HL-60 (cell line): Measurements from ENCODE around the gene NCOR2.

Experiments used
- DNase-seq, 2 experiments: peaks; one replicate each; pipeline ENCODE4 v3.0.0-alpha.2; 2010 to 2020; ENCODE audit warnings: low read depth in 1 of 2, low spot score in 1 of 2
- H3K27ac ChIP-seq: fragments of 250-450 bp; sonication (Bioruptor Pico); replicated peaks from 2 replicates; pipeline ENCODE4 v1.5.1; 2020; ENCODE audit warnings: mild to moderate bottlenecking, moderate library complexity
- H3K27me3 ChIP-seq: fragments of 250-450 bp; sonication (Bioruptor Pico); 2 replicates; pipeline ENCODE4 v1.5.1; 2021; ENCODE audit warnings: mild to moderate bottlenecking, moderate library complexity; ENCODE audit not compliant: insufficient read depth, poor library complexity, severe bottlenecking
- H3K4me3 ChIP-seq: replicated peaks from 2 replicates; pipeline ENCODE4 v1.5.1; 2011; ENCODE audit warnings: mild to moderate bottlenecking, control low read depth, low read length; ENCODE audit not compliant: insufficient read depth
- GABPA ChIP-seq: IDR thresholded peaks from 2 replicates; pipeline ENCODE4 v1.6.1; 2012; ENCODE audit warnings: low read depth
- POLR2AphosphoS5 ChIP-seq: IDR thresholded peaks from 2 replicates; pipeline ENCODE4 v1.6.1; 2012; ENCODE audit warnings: low read depth
- SPI1 ChIP-seq: IDR thresholded peaks from 2 replicates; pipeline ENCODE4 v1.6.1; 2012; ENCODE audit warnings: low read depth, mild to moderate bottlenecking, borderline replicate concordance
- TF ChIP-seq, protein P1 (sequence below): IDR thresholded peaks from 2 replicates; pipeline ENCODE4 v1.6.1; 2012; ENCODE audit warnings: low read depth; ENCODE audit not compliant: insufficient replicate concordance
- TF ChIP-seq, protein P2 (sequence below): IDR thresholded peaks from one replicate; pipeline ENCODE4 v1.5.1; 2011; ENCODE audit warnings: low read length, control low read depth, inconsistent platforms; ENCODE audit not compliant: insufficient read depth

The NCOR2 gene

DNA sequence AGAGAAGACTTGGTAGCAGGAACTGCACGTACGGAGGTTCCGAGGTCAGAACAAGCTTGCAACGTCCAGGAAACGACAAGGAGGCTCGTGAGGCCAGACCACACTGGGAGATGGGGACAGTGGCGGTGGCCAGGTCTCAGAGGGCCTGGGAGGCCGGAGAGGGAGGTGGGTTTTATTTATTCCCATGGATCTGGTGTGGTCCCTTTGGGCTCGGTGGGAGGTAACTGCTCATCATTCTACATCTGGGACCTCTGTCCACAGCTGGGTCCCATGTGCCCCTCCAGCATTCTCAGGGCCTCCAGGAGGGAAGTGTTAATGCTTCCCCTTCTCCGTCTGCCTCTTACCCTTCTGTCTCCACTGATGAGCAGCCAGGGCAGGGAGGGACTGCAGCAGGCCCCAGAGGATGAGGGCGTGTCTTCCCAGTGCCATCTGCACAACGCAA is 35.7 kb upstream of the NCOR2 start:
- no peak for DNase-seq
- TF ChIP-seq, protein P1, sequence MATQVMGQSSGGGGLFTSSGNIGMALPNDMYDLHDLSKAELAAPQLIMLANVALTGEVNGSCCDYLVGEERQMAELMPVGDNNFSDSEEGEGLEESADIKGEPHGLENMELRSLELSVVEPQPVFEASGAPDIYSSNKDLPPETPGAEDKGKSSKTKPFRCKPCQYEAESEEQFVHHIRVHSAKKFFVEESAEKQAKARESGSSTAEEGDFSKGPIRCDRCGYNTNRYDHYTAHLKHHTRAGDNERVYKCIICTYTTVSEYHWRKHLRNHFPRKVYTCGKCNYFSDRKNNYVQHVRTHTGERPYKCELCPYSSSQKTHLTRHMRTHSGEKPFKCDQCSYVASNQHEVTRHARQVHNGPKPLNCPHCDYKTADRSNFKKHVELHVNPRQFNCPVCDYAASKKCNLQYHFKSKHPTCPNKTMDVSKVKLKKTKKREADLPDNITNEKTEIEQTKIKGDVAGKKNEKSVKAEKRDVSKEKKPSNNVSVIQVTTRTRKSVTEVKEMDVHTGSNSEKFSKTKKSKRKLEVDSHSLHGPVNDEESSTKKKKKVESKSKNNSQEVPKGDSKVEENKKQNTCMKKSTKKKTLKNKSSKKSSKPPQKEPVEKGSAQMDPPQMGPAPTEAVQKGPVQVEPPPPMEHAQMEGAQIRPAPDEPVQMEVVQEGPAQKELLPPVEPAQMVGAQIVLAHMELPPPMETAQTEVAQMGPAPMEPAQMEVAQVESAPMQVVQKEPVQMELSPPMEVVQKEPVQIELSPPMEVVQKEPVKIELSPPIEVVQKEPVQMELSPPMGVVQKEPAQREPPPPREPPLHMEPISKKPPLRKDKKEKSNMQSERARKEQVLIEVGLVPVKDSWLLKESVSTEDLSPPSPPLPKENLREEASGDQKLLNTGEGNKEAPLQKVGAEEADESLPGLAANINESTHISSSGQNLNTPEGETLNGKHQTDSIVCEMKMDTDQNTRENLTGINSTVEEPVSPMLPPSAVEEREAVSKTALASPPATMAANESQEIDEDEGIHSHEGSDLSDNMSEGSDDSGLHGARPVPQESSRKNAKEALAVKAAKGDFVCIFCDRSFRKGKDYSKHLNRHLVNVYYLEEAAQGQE = no peak
- TF ChIP-seq GABPA (no peak), SPI1 (no peak), POLR2AphosphoS5 (no peak)
- TF ChIP-seq, protein P2, sequence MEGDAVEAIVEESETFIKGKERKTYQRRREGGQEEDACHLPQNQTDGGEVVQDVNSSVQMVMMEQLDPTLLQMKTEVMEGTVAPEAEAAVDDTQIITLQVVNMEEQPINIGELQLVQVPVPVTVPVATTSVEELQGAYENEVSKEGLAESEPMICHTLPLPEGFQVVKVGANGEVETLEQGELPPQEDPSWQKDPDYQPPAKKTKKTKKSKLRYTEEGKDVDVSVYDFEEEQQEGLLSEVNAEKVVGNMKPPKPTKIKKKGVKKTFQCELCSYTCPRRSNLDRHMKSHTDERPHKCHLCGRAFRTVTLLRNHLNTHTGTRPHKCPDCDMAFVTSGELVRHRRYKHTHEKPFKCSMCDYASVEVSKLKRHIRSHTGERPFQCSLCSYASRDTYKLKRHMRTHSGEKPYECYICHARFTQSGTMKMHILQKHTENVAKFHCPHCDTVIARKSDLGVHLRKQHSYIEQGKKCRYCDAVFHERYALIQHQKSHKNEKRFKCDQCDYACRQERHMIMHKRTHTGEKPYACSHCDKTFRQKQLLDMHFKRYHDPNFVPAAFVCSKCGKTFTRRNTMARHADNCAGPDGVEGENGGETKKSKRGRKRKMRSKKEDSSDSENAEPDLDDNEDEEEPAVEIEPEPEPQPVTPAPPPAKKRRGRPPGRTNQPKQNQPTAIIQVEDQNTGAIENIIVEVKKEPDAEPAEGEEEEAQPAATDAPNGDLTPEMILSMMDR = no peak
- no peak overlapping the region for H3K27ac ChIP-seq
- no peaks in the 10 kb centered on the region for H3K27me3 ChIP-seq
- H3K4me3 ChIP-seq = no peak overlapping the region

DNA sequence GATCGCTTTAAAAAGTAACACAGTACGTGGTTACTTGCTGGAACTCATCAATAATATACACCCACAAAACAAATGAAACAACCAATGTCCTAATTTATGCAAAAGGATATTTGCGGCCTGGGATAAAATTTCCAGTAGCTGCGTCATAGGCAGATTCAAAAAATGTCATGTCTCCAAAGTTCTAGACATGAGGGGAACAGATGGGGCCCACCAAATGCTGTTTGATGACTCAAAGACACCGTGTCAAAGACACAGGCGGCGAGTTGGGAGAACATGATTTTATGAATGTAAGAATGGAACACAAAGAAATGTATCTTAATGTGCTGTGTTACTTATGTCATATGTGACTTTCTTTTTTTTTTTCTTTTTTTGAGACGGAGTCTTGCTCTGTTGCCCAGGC is 34.3 kb upstream of the NCOR2 start:
- no peak overlapping the region for H3K27ac ChIP-seq
- no peaks in the 10 kb centered on the region for H3K27me3 ChIP-seq
- no peak overlapping the region for H3K4me3 ChIP-seq
- DNase-seq = no peak
- TF ChIP-seq POLR2AphosphoS5 (no peak), GABPA (no peak), SPI1 (no peak)
- TF ChIP-seq, protein P2 = no peak
- TF ChIP-seq, protein P1 = no peak

DNA sequence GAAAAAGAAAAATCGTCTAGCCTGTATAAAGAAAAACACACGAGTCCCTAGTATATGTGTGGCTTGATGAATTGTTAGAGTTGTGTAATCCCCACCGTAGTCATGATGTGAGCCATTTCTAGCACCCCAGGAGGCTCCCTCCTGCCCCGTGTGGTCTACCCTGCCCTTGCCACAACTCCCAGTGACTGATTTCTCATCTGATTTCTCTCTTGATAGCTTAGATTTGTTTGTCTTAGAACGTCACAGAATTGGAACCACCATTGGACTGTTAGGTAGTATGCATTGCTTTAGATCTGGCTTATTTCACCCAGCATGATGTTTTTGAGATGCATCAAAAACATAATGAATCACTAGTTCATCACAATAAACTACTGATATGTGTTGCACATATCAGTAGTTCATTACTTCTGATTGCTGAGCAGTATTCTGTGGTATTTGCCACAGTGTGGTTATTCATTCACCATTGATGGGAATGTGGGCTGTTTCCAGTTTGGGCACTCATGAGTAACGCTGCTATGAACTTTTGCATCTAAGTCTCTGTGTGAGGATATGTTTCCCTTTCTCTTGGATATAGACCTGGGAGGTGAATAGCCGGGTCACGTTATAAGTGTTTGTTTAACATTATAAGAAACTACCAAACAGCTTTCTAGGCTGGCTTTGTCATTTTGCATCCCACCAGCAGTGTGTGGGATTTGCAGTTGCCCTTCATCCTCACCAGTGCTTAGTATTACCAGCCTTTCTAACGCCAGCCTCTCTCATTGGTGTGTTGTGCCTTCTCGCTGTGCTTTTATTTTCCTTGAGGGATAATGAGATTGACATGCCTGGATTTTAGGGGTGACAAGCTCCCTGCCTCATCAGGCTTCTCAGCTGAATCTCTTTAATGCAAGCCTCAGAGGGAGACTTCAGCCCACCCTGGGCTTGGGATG is 31.9 kb upstream of the NCOR2 start:
- no peaks in the 10 kb centered on the region for H3K27me3 ChIP-seq
- DNase-seq = no peak
- TF ChIP-seq, protein P2 = no peak
- TF ChIP-seq, protein P1 = no peak
- TF ChIP-seq SPI1 (no peak), GABPA (no peak), POLR2AphosphoS5 (no peak)
- no peak overlapping the region for H3K4me3 ChIP-seq
- H3K27ac ChIP-seq = no peak overlapping the region
